Coronary artery (tissue), 2 donors: ENCODE measurements around the gene PERM1.
A peak's percentile ranks its signal among the peaks of the same experiment; 100 is the strongest.

ENCODE experiments used
- DNase-seq: peaks from one replicate; pipeline ENCODE4 v3.0.0-alpha.2; 2017; ENCODE audit warnings: low spot score
- H3K27ac ChIP-seq, 2 donors: fragments of 200-600 bp; sonication (generic); one replicate each; pipeline ENCODE4 v1.5.1; 2016 to 2019
- H3K4me3 ChIP-seq: fragments of 200-600 bp; sonication (generic); 2 replicates; pipeline ENCODE4 v1.5.1; 2016; ENCODE audit warnings: mild to moderate bottlenecking, moderate library complexity
- TF ChIP-seq, protein P1 (sequence below): fragments of 200-600 bp; sonication (generic); IDR thresholded peaks from one replicate; pipeline ENCODE4 v1.5.1; 2019; ENCODE audit warnings: antibody characterized with exemption

The PERM1 gene

GRCh38 chr1:1004420-1004779 is 22.5 kb upstream of the PERM1 start:
- TF ChIP-seq, protein P1, sequence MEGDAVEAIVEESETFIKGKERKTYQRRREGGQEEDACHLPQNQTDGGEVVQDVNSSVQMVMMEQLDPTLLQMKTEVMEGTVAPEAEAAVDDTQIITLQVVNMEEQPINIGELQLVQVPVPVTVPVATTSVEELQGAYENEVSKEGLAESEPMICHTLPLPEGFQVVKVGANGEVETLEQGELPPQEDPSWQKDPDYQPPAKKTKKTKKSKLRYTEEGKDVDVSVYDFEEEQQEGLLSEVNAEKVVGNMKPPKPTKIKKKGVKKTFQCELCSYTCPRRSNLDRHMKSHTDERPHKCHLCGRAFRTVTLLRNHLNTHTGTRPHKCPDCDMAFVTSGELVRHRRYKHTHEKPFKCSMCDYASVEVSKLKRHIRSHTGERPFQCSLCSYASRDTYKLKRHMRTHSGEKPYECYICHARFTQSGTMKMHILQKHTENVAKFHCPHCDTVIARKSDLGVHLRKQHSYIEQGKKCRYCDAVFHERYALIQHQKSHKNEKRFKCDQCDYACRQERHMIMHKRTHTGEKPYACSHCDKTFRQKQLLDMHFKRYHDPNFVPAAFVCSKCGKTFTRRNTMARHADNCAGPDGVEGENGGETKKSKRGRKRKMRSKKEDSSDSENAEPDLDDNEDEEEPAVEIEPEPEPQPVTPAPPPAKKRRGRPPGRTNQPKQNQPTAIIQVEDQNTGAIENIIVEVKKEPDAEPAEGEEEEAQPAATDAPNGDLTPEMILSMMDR, result no peak
- Histone ChIP-seq H3K4me3 (no peak overlapping the region), H3K27ac (no peak overlapping the region)
- DNase-seq, result no peak

- Histone ChIP-seq H3K27ac (no peak overlapping the region), H3K4me3 (no peak overlapping the region)
- TF ChIP-seq, protein P1, result no peak
- DNase-seq, result no peak
These were observed 21.9 kb upstream of the PERM1 start for GRCh38 chr1:1003618-1004419.

GRCh38 chr1:1001057-1001783 is 19.3 kb upstream of the PERM1 start:
- Histone ChIP-seq H3K27ac (peak overlapping the region; percentile 96 to 100), H3K4me3 (peak overlapping the region; percentile 89)
- no peak for DNase-seq
- TF ChIP-seq, protein P1, result no peak

- peak; percentile 92 for DNase-seq
- TF ChIP-seq, protein P1, result no peak
- Histone ChIP-seq H3K27ac (peak overlapping the region; percentile 96 to 100), H3K4me3 (peak overlapping the region; percentile 89)
These were observed 18.6 kb upstream of the PERM1 start for GRCh38 chr1:1000357-1001056.

DNA sequence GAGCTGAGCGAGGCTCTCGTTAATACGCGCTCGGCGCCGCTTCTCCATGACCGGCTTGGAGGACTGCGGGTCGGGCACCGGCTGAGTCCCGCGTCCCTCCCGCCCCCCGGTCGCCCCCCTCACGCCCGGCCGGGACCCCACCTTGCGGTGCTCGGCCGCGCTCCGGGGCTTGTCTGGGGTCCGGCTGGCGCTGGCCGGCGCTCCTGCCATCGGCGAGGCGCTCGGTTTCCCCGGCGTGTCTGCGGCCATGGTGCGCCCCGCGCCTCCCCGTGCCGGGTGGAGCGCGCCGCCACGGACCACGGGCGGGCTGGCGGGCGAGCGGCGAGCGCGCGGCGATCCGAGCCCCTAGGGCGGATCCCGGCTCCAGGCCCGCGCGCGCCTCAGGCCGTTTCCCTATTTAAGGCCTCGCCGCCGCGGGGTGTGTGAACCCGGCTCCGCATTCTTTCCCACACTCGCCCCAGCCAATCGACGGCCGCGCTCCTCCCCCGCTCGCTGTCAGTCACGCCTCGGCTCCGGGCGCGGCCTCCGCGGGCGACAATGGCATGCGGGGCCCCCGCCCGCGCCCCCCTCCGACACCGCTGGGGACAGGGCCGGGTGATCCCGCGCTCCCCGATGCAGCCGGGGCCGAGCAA is 17.9 kb upstream of the PERM1 start, which contains the start of gene HES4:
HES4 (minus strand) TSS at position 373 of the 632 bp plus-strand sequence; CDS start at position 249, 124 bp downstream.
- peak; percentile 96 for DNase-seq
- TF ChIP-seq, protein P1, result no peak
- H3K27ac ChIP-seq, result peak within 1 kb of the TSS; percentile 96 to 100
- H3K4me3 ChIP-seq, result peak within 1 kb of the TSS; percentile 89

- Histone ChIP-seq H3K27ac (peak overlapping the region; percentile 96 to 100), H3K4me3 (peak overlapping the region; percentile 89)
- DNase-seq, result no peak
- TF ChIP-seq, protein P1, result no peak
These were observed 17.3 kb upstream of the PERM1 start for GRCh38 chr1:998995-999724.
